Measurements from ENCODE around the gene SLC26A2. TPM values are rescaled to one million over a fixed set of nuclear protein-coding genes. Genes with fewer than 3 reads are reported as not detected.

SLC26A2 gene
- total and polyA plus RNA-seq, 4 donors, result 0.43 to 6.1 (median 1.6) TPM

GRCh38 chr5:149959406-149960236, 937 bp upstream of the SLC26A2 start:
- Histone ChIP-seq H3K27me3 (ENCODE audit: control insufficient read depth in 4 of 4, insufficient read depth in 4 of 4, low read length in 3 of 4) (no peaks in the 10 kb centered on the region), H3K27ac (ENCODE audit: low read depth in 1 of 2, low read length in 2 of 2) (peak overlapping the region; percentile 46 to 47), H3K4me1 (ENCODE audit: control insufficient read depth in 4 of 4, insufficient read depth in 4 of 4, low read length in 3 of 4) (peaks cover 0 to 11% (median 6%) of the 10 kb centered on the region in 4 donors), H3K9me3 (ENCODE audit: control insufficient read depth in 4 of 4, low read length in 3 of 4) (no peaks in the 10 kb centered on the region), H3K4me3 (ENCODE audit: low read depth in 1 of 3, low read length in 3 of 3) (peak overlapping the region; percentile 21 to 67 (median 65)), H3K36me3 (ENCODE audit: control insufficient read depth in 4 of 4, insufficient read depth in 3 of 4, low read depth in 1 of 4, low read length in 3 of 4) (no peaks in the 10 kb centered on the region), H3K9ac (ENCODE audit: low read depth in 1 of 2, low read length in 2 of 2) (peak overlapping the region; percentile 20 to 60)
- TF ChIP-seq CTCF (IDR thresholded peaks at IDR 0.05; ENCODE audit: low read depth, low read length, missing input control), result peak; percentile 24
- no peak for TF ChIP-seq EGR1 (IDR thresholded peaks at IDR 0.05; ENCODE audit: low read depth in 2 of 2)
- TF ChIP-seq HNF4G (IDR thresholded peaks at IDR 0.05), result no peak
- peak; percentile 19 to 34 for TF ChIP-seq RAD21 (IDR thresholded peaks at IDR 0.05)
- no peak for TF ChIP-seq YY1 (IDR thresholded peaks at IDR 0.05)
- TF ChIP-seq TAF1 (conservative IDR thresholded peaks at IDR 0.05), result no peak
- DNase-seq (ENCODE audit: low spot score), result no peak
- WGBS, result 41% methylated on average over 14 of the region's 14 CpGs

- no peaks in the 10 kb centered on the region for H3K36me3 ChIP-seq (ENCODE audit: control insufficient read depth in 4 of 4, insufficient read depth in 3 of 4, low read depth in 1 of 4, low read length in 3 of 4)
- no peak for TF ChIP-seq GABPA (IDR thresholded peaks at IDR 0.05 in 1 of 2, conservative IDR thresholded peaks at IDR 0.05 in 1 of 2)
- no peak for TF ChIP-seq FOXA2 (IDR thresholded peaks at IDR 0.05)
- no peak for TF ChIP-seq ZBTB33 (IDR thresholded peaks at IDR 0.05)
- TF ChIP-seq RAD21 (IDR thresholded peaks at IDR 0.05), result no peak
- no peak for TF ChIP-seq YY1 (IDR thresholded peaks at IDR 0.05)
- TF ChIP-seq SP1 (IDR thresholded peaks at IDR 0.05), result no peak
- H3K9ac ChIP-seq (ENCODE audit: low read depth in 1 of 2, low read length in 2 of 2), result peak overlapping the region in 1 of 2 donors; percentile 31
- H3K4me1 ChIP-seq (ENCODE audit: control insufficient read depth in 4 of 4, insufficient read depth in 4 of 4, low read length in 3 of 4), result peaks cover 0 to 11% (median 6%) of the 10 kb centered on the region in 4 donors
- WGBS, result 19% methylated on average over 23 of the region's 23 CpGs
- H3K27ac ChIP-seq (ENCODE audit: low read depth in 1 of 2, low read length in 2 of 2), result no peak overlapping the region
- no peaks in the 10 kb centered on the region for H3K27me3 ChIP-seq (ENCODE audit: control insufficient read depth in 4 of 4, insufficient read depth in 4 of 4, low read length in 3 of 4)
- no peaks in the 10 kb centered on the region for H3K9me3 ChIP-seq (ENCODE audit: control insufficient read depth in 4 of 4, low read length in 3 of 4)
- H3K4me3 ChIP-seq (ENCODE audit: low read depth in 1 of 3, low read length in 3 of 3), result peak overlapping the region; percentile 61 to 68 (median 65)
- DNase-seq (ENCODE audit: low spot score), result no peak
These were observed 678 bp downstream of the SLC26A2 start for GRCh38 chr5:149961186-149961685.

GRCh38 chr5:149961957-149962409, 1.4 kb downstream of the SLC26A2 start:
- Histone ChIP-seq H3K4me1 (ENCODE audit: control insufficient read depth in 4 of 4, insufficient read depth in 4 of 4, low read length in 3 of 4) (peaks cover 0 to 11% (median 6%) of the 10 kb centered on the region in 4 donors), H3K9me3 (ENCODE audit: control insufficient read depth in 4 of 4, low read length in 3 of 4) (no peaks in the 10 kb centered on the region), H3K27ac (ENCODE audit: low read depth in 1 of 2, low read length in 2 of 2) (no peak overlapping the region), H3K36me3 (ENCODE audit: control insufficient read depth in 4 of 4, insufficient read depth in 3 of 4, low read depth in 1 of 4, low read length in 3 of 4) (no peaks in the 10 kb centered on the region), H3K4me3 (ENCODE audit: low read depth in 1 of 3, low read length in 3 of 3) (no peak overlapping the region), H3K9ac (ENCODE audit: low read depth in 1 of 2, low read length in 2 of 2) (no peak overlapping the region), H3K27me3 (ENCODE audit: control insufficient read depth in 4 of 4, insufficient read depth in 4 of 4, low read length in 3 of 4) (no peaks in the 10 kb centered on the region)
- DNase-seq (ENCODE audit: low spot score), result no peak
- WGBS, result 72% methylated on average over 6 of the region's 6 CpGs
- TF ChIP-seq RXRA (IDR thresholded peaks at IDR 0.05) (no peak), RAD21 (IDR thresholded peaks at IDR 0.05) (peak; percentile 63 to 68), ZBTB33 (IDR thresholded peaks at IDR 0.05) (no peak), EGR1 (IDR thresholded peaks at IDR 0.05; ENCODE audit: low read depth in 2 of 2) (no peak), YY1 (IDR thresholded peaks at IDR 0.05) (no peak), CTCF (IDR thresholded peaks at IDR 0.05; ENCODE audit: low read depth, low read length, missing input control) (peak; percentile 37)
